ENCODE measurements around the gene DDX39B.
A peak's percentile ranks its signal among the peaks of the same experiment; 100 is the strongest.
"Not testable (repeated sequence)": the region's sequence is repeated elsewhere in the genome, so short reads cannot be mapped to it uniquely, and the experiment has no call there.

DDX39B gene

DNA sequence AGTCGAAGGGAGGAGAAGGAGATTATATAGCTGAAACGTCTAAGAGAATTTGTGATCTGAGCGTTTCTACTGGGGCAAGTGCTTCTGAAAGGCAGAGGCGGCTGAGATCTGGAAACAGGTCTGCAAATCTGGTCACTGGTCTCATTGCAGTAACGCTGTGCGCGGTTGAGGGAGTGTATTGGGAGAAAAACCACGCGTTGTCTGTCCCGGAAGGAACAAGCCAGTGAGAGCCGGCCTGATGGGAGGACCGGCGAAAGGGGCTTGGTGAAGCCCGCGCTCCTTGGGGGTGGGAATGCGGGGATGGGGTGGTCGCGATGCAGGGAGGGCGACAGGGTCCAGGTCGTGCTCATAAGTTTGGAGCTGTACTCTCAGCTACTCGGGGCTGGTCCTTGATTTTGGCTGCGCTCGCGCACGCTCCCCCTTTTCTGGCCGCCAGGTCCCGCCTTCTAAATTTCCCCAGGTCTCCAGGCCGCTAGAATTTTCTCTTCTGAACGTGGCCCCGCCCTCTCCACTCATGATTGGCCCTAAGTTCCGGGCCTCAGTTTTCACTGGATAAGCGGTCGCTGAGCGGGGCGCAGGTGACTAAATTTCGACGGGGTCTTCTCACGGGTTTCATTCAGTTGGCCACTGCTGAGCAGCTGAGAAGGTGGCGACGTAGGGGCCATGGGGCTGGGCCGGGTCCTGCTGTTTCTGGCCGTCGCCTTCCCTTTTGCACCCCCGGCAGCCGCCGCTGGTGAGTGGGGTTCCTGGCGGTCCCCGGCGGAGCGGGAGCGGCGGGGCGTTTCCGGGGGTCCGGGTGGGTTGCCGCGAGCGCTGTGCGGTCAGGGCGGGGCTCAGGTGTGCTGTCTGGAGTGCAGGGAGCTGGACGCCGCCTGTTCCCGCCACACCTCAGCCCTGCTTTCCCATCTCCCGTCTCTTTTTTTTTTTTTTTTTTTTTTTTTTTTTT lies 44.0 kb downstream of the DDX39B start, which contains the start of gene MICB:
TSS of gene MICB (plus strand) at position 615 of the 946 bp plus-strand sequence. CDS start at position 664, 49 bp downstream.
- Mint-ChIP-seq H3K27me3 (no peaks in the 10 kb centered on the region), H3K9me3 (no peaks in the 10 kb centered on the region), H3K4me1 (peaks cover 68% of the 10 kb centered on the region), H3K36me3 (ENCODE audit: low read depth) (peaks cover 2% of the 10 kb centered on the region), H3K4me3 (peak within 1 kb of the TSS; percentile 84), H3K27ac (peak within 1 kb of the TSS; percentile 78)
- ATAC-seq (peak; percentile 72), DNase-seq (peak; percentile 88)

DNA sequence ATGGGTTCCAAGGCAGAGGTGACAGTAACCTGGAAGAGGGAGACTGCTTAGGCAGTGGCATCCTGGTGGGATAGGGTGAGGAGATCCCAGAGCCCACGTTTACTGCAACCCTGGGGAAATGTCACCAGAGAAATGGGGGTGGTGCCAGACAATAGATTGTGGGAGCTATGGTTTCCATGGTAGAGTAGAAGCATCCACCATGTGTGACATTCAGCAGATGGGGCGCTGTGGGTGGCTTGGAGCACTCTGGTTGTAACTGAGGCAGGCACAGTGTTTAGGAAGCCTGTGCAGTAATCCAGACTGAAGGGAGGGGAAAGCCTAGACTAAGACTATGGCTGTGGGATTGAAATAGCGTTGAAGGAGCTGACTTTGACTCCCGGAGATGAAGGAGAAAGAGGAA lies 45.0 kb downstream of the DDX39B start:
- Mint-ChIP-seq H3K4me3 (peak overlapping the region; percentile 84), H3K4me1 (peaks cover 67% of the 10 kb centered on the region), H3K27ac (peak overlapping the region; percentile 78)
- not testable (repeated sequence) for H3K36me3 Mint-ChIP-seq (ENCODE audit: low read depth); H3K27me3 Mint-ChIP-seq; DNase-seq; H3K9me3 Mint-ChIP-seq; ATAC-seq

- peak overlapping the region; percentile 65 for H3K27ac Mint-ChIP-seq
- H3K4me3 Mint-ChIP-seq, result peak overlapping the region; percentile 90
- H3K36me3 Mint-ChIP-seq (ENCODE audit: low read depth), result peaks cover 2% of the 10 kb centered on the region
- ATAC-seq (no peak), DNase-seq (no peak)
- H3K9me3 Mint-ChIP-seq, result no peaks in the 10 kb centered on the region
- H3K27me3 Mint-ChIP-seq, result no peaks in the 10 kb centered on the region
- H3K4me1 Mint-ChIP-seq, result peaks cover 62% of the 10 kb centered on the region
Observed at GRCh38 chr6:31495580-31495979, 46.2 kb downstream of the DDX39B start.

DNA sequence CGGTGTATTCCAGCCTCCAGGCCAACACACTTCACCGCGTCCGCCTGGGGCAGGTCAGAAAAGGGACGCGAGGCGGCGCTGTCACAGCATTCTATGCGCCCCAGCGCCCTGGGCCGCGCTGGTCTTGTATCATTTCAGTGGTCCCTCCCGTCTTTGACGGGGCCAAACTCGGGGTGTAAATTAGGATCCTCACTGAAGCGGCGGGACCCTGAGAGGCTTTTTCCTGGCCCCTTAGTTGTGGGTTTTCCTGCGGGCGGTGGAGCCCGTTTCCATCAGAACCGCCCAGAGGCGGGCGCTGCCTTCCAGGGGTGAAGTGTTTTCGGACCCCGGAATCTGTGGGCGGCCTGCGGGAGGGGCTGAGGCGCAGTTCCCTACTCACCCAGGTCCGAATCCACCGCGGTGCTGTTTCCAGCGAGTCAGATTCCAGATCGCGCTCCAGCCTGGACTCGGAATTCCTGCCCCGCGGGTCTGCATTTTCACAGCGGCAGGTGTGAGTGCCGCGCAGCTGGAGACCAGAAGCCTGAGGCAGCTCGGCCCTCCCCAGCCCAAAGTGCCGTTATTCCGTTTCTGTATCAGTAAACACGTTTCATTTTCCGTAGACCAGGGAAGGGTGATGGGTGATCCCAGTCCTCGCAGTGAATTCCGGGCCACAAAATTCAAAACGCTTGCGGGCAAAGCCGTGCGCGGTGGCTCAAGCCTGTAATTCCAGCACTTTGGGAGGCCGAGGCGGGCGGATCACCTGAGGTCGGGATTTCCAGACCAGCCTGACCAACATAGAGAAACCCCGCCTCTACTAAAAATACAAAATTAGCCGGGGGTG lies 47.7 kb downstream of the DDX39B start:
- H3K36me3 Mint-ChIP-seq (ENCODE audit: low read depth), result peaks cover 2% of the 10 kb centered on the region
- peak overlapping the region; percentile 65 for H3K27ac Mint-ChIP-seq
- peak; percentile 70 for ATAC-seq
- H3K4me3 Mint-ChIP-seq, result peak overlapping the region; percentile 90
- no peaks in the 10 kb centered on the region for H3K9me3 Mint-ChIP-seq
- peaks cover 53% of the 10 kb centered on the region for H3K4me1 Mint-ChIP-seq
- no peaks in the 10 kb centered on the region for H3K27me3 Mint-ChIP-seq
- DNase-seq, result peak; percentile 91

DNA sequence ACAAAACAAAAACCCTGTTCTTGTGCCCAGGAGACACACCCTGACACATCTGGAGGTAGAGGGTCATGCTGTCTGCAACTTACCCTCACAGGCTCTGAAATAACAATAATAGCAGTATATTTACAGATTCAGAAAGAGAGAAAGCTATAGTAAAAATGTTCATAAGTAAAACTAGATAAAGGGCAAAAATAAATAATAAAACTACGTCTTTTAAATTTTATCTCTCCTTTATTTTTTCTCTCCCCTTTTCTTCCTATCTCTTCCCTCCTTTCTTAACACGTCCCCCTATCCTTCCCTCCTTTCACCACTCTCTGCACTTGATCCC lies 48.3 kb downstream of the DDX39B start:
- Mint-ChIP-seq H3K4me1 (peaks cover 47% of the 10 kb centered on the region), H3K27ac (peak overlapping the region; percentile 65)
- H3K27me3 Mint-ChIP-seq, result not testable (repeated sequence)

GRCh38 chr6:31490115-31490873 lies 51.5 kb downstream of the DDX39B start:
- Mint-ChIP-seq H3K4me3 (no peak overlapping the region), H3K27me3 (no peaks in the 10 kb centered on the region), H3K9me3 (no peaks in the 10 kb centered on the region), H3K4me1 (peaks cover 21% of the 10 kb centered on the region), H3K36me3 (ENCODE audit: low read depth) (no peaks in the 10 kb centered on the region), H3K27ac (no peak overlapping the region)
- ATAC-seq (no peak), DNase-seq (no peak)

More for the DNA sequence above, 48.3 kb downstream of the DDX39B start:
- not testable (repeated sequence) for ATAC-seq; DNase-seq; H3K9me3 Mint-ChIP-seq; H3K36me3 Mint-ChIP-seq (ENCODE audit: low read depth)
- peak overlapping the region; percentile 90 for H3K4me3 Mint-ChIP-seq

GRCh38 chr6:31489086-31489485 lies 52.7 kb downstream of the DDX39B start:
- H3K4me3 Mint-ChIP-seq, result no peak overlapping the region
- H3K4me1 Mint-ChIP-seq, result peaks cover 18% of the 10 kb centered on the region
- ATAC-seq, result no peak
- no peaks in the 10 kb centered on the region for H3K36me3 Mint-ChIP-seq (ENCODE audit: low read depth)
- no peaks in the 10 kb centered on the region for H3K9me3 Mint-ChIP-seq
- no peaks in the 10 kb centered on the region for H3K27me3 Mint-ChIP-seq
- H3K27ac Mint-ChIP-seq, result no peak overlapping the region
- DNase-seq, result no peak

- H3K27ac Mint-ChIP-seq; DNase-seq; H3K27me3 Mint-ChIP-seq; H3K36me3 Mint-ChIP-seq (ENCODE audit: low read depth); H3K9me3 Mint-ChIP-seq; H3K4me3 Mint-ChIP-seq; ATAC-seq: not testable (repeated sequence)
- H3K4me1 Mint-ChIP-seq, result peaks cover 12% of the 10 kb centered on the region
Observed at GRCh38 chr6:31487674-31488073, 54.1 kb downstream of the DDX39B start.

DNA sequence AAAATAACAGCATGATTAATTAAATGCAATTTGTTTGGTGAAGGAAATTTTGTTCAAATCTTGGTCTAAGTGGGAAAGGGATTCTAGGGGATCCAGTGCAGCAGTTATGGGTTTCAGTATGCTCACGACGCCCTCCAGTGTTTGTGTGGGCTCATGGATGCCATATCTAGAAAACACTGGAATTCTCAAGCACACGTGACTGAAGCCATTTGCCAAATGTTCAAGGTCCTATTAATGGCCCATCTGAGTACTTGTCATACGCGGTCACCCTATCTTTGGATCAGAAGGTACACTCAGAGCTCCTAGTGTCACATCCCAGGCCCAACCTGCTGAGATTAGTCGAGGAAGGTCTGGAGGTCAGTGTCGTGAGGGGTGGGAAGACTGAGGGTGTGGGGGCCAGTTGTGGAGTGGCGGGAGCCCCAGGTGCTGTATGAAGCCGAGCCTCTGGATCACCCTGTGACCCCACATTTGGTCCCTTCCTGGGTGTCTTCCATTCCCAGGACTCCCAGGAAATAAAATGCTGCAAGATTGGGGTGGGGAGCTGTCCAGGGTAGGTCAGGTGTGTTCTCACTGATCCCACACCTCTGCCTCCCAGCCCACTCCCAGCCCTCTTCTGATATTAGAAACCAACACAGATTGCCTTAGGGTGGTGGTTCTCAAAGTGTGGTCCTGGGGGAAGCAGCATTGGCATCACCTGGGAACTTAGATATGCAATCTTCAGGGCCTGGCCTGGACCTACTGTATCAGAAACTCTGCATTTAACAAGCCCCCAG lies 55.6 kb downstream of the DDX39B start:
- not testable (repeated sequence) for H3K4me3 Mint-ChIP-seq; H3K36me3 Mint-ChIP-seq (ENCODE audit: low read depth); H3K27ac Mint-ChIP-seq; DNase-seq; H3K27me3 Mint-ChIP-seq; H3K9me3 Mint-ChIP-seq; H3K4me1 Mint-ChIP-seq; ATAC-seq

DNA sequence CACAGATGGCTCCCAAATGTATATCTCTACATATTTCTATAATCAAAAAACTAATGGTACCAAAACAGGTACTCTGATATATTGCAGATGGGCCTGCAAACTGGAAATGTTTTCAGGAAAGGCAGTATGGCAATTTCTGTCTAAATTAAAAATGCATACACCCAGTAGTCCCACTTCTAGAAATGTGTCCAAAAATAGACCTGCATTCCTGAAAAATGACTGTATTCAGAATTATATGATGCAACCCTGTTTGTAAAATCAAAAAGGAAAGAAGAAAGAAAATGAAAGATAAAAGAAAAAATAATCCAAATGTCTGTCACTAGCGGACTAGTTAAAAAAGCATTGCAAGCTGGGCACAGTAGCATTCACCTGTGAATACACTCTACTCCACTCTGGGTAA lies 56.7 kb downstream of the DDX39B start:
- no peak for DNase-seq
- Mint-ChIP-seq H3K27me3 (no peaks in the 10 kb centered on the region), H3K36me3 (ENCODE audit: low read depth) (no peaks in the 10 kb centered on the region), H3K4me1 (no peaks in the 10 kb centered on the region), H3K9me3 (no peaks in the 10 kb centered on the region), H3K27ac (no peak overlapping the region), H3K4me3 (no peak overlapping the region)
- no peak for ATAC-seq

GRCh38 chr6:31483392-31483791 lies 58.4 kb downstream of the DDX39B start:
- no peak overlapping the region for H3K4me3 Mint-ChIP-seq
- no peaks in the 10 kb centered on the region for H3K4me1 Mint-ChIP-seq
- no peaks in the 10 kb centered on the region for H3K27me3 Mint-ChIP-seq
- DNase-seq (no peak), ATAC-seq (no peak)
- no peaks in the 10 kb centered on the region for H3K36me3 Mint-ChIP-seq (ENCODE audit: low read depth)
- H3K27ac Mint-ChIP-seq, result no peak overlapping the region
- no peaks in the 10 kb centered on the region for H3K9me3 Mint-ChIP-seq

DNA sequence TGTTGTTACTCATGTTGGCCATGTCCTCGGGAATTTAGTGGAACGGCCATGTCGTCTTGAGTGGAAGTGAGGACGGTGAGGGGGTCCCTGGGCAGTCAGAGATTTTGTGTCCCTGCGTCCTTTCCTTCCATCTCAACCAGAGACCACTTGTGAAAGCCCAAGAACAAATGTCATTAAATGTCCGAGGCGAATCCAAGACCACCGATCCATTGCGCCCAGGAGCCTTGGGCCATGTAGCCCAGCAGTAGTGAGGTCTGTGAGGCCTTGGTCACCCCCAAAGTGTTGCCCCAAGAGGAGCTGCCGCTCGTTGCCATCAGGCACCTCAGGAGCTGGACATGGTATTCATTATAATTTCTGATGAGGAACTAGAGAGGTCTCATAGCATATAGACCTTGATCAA lies 61.2 kb downstream of the DDX39B start:
- no peaks in the 10 kb centered on the region for H3K27me3 Mint-ChIP-seq
- H3K4me3 Mint-ChIP-seq, result no peak overlapping the region
- no peaks in the 10 kb centered on the region for H3K36me3 Mint-ChIP-seq (ENCODE audit: low read depth)
- DNase-seq (no peak), ATAC-seq (no peak)
- no peaks in the 10 kb centered on the region for H3K9me3 Mint-ChIP-seq
- H3K4me1 Mint-ChIP-seq, result peaks cover 2% of the 10 kb centered on the region
- no peak overlapping the region for H3K27ac Mint-ChIP-seq

Data from activated naive CD8-positive, alpha-beta T cell treated with anti-CD3 and anti-CD28 coated beads, Interleukin-2, amount 50 U/mL, for 24 hours (primary cell).